ENCODE data around the gene UROC1.

The UROC1 gene

DNA sequence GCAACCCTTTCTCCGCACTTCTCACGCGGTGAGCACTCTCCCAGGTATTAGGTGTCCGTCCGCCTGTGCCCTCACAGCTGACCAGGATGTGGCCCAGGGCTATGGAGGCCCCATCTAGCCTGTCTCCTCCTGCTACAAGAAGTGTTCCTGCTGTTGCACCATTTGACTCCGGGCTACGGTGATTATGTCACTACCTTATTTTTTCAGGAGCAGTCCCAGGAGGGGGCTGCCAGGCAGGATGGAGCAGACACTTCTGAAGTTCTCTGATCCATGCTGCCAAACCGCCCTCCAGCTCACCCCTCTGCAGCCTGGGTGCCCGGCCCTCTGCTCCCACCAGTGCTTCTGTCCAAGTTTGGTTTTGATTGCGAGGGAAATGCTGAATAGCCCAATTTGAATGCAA is 78.8 kb downstream of the UROC1 start:
- no peaks in the 10 kb centered on the region for H3F3A ChIP-seq (ENCODE audit: insufficient read depth, low read length)
- no peak overlapping the region for H3K4me2 ChIP-seq (ENCODE audit: low read depth, low read length)
- no peak for DNase-seq
- H3K9me3 ChIP-seq (replicated peaks; ENCODE audit: insufficient read depth, low read length): no peaks in the 10 kb centered on the region
- no peak overlapping the region for H3K4me3 ChIP-seq (ENCODE audit: low read length)
- no peak overlapping the region for H2AFZ ChIP-seq (ENCODE audit: low read length)
- no peaks in the 10 kb centered on the region for H3K27me3 ChIP-seq (replicated peaks; ENCODE audit: insufficient read depth, low read length)
- no peak for TF ChIP-seq EZH2 (optimal IDR thresholded peaks at IDR 0.05; ENCODE audit: low read depth, low read length)
- TF ChIP-seq, protein P1, sequence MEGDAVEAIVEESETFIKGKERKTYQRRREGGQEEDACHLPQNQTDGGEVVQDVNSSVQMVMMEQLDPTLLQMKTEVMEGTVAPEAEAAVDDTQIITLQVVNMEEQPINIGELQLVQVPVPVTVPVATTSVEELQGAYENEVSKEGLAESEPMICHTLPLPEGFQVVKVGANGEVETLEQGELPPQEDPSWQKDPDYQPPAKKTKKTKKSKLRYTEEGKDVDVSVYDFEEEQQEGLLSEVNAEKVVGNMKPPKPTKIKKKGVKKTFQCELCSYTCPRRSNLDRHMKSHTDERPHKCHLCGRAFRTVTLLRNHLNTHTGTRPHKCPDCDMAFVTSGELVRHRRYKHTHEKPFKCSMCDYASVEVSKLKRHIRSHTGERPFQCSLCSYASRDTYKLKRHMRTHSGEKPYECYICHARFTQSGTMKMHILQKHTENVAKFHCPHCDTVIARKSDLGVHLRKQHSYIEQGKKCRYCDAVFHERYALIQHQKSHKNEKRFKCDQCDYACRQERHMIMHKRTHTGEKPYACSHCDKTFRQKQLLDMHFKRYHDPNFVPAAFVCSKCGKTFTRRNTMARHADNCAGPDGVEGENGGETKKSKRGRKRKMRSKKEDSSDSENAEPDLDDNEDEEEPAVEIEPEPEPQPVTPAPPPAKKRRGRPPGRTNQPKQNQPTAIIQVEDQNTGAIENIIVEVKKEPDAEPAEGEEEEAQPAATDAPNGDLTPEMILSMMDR (IDR thresholded peaks at IDR 0.05; ENCODE audit: low read length): no peak
- TF ChIP-seq EZH2phosphoT487 (IDR thresholded peaks at IDR 0.05; ENCODE audit: low read length): no peak
- H4K20me1 ChIP-seq (ENCODE audit: insufficient read depth, low read length): no peaks in the 10 kb centered on the region
- no peak overlapping the region for H3K9ac ChIP-seq (ENCODE audit: low read length)
- no peaks in the 10 kb centered on the region for H3K79me2 ChIP-seq (ENCODE audit: low read length)
- H3K36me3 ChIP-seq (replicated peaks; ENCODE audit: insufficient read depth, low read length): no peaks in the 10 kb centered on the region
- H3K27ac ChIP-seq (ENCODE audit: low read length): no peak overlapping the region
- no peaks in the 10 kb centered on the region for H3K9me2 ChIP-seq (replicated peaks; ENCODE audit: insufficient read depth, low read length)
- H3K4me1 ChIP-seq (ENCODE audit: low read length): no peaks in the 10 kb centered on the region

DNA sequence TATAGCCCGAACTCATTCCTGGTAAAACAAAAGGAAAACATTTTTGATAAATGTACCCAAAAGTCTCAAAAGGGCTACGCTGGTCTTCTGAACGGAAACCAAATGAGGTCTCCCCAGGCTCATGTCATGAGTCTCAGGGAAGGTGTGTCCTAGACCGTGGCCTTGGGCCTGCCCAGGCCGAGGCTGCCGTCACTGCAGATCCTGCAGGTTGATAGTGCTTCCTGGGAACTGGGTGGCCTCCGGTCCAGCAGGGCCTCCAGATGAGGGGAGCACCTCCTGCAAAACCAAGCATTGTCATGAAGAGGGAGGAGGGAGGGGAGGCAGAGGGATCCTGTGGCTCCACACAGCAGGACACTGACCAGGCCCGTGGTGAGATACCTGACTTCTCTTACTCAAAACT is 79.4 kb downstream of the UROC1 start:
- Histone ChIP-seq H3K27ac (ENCODE audit: low read length) (no peak overlapping the region), H3K4me2 (ENCODE audit: low read depth, low read length) (no peak overlapping the region), H2AFZ (ENCODE audit: low read length) (no peak overlapping the region), H4K20me1 (ENCODE audit: insufficient read depth, low read length) (no peaks in the 10 kb centered on the region), H3K4me1 (ENCODE audit: low read length) (no peaks in the 10 kb centered on the region), H3K9ac (ENCODE audit: low read length) (no peak overlapping the region), H3K36me3 (replicated peaks; ENCODE audit: insufficient read depth, low read length) (no peaks in the 10 kb centered on the region), H3K9me3 (replicated peaks; ENCODE audit: insufficient read depth, low read length) (no peaks in the 10 kb centered on the region), H3F3A (ENCODE audit: insufficient read depth, low read length) (no peaks in the 10 kb centered on the region), H3K4me3 (ENCODE audit: low read length) (no peak overlapping the region), H3K9me2 (replicated peaks; ENCODE audit: insufficient read depth, low read length) (no peaks in the 10 kb centered on the region), H3K79me2 (ENCODE audit: low read length) (no peaks in the 10 kb centered on the region), H3K27me3 (replicated peaks; ENCODE audit: insufficient read depth, low read length) (no peaks in the 10 kb centered on the region)
- no peak for DNase-seq
- TF ChIP-seq EZH2phosphoT487 (IDR thresholded peaks at IDR 0.05; ENCODE audit: low read length): no peak
- no peak for TF ChIP-seq EZH2 (optimal IDR thresholded peaks at IDR 0.05; ENCODE audit: low read depth, low read length)
- TF ChIP-seq, protein P1 (IDR thresholded peaks at IDR 0.05; ENCODE audit: low read length): no peak

DNA sequence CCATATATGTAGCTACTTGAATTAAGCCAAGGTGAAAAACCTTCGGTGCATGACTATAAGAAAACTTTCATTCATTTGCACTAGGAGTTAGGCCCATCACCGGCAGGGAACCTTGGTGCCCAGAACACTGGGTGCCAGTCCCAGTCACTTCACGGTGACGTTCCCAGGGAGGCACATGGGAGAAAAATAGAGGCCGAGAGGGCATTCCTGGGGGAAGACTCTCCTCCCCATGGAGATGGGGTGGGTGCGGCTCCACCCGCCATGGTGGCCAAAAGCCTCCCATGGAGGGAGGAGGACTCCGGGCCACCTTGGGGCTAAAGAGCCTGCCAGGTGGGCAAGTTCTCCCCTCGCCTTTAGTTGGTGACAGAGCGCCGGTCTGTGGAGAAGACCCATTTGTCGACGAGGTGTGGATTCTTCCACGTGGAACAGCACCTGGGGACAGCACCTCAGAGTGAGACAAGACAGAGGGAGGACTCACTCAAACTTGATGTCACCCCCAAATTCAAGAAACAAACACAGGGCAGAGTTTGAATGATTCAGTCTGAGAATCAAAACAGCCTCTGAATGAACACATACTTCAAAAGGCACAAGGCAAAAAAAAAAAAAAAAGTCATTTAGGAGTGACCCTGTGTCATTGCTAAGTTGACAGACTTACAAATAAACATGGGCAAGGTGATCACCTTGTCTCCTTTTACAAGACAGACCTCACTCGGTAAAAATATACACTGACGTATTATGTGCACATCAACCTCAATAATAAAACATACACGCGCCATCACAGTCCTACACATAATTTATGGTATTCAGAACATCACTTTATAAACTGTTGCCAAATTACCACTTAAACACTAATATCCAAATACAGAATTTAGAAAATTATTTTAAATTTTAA is 80.5 kb downstream of the UROC1 start:
- Histone ChIP-seq H3F3A (ENCODE audit: insufficient read depth, low read length) (no peaks in the 10 kb centered on the region), H3K9me3 (replicated peaks; ENCODE audit: insufficient read depth, low read length) (no peaks in the 10 kb centered on the region), H3K4me2 (ENCODE audit: low read depth, low read length) (no peak overlapping the region), H3K4me1 (ENCODE audit: low read length) (no peaks in the 10 kb centered on the region), H3K9ac (ENCODE audit: low read length) (no peak overlapping the region), H3K79me2 (ENCODE audit: low read length) (no peaks in the 10 kb centered on the region), H3K27me3 (replicated peaks; ENCODE audit: insufficient read depth, low read length) (no peaks in the 10 kb centered on the region), H4K20me1 (ENCODE audit: insufficient read depth, low read length) (no peaks in the 10 kb centered on the region), H3K36me3 (replicated peaks; ENCODE audit: insufficient read depth, low read length) (no peaks in the 10 kb centered on the region), H2AFZ (ENCODE audit: low read length) (no peak overlapping the region), H3K9me2 (replicated peaks; ENCODE audit: insufficient read depth, low read length) (no peaks in the 10 kb centered on the region), H3K27ac (ENCODE audit: low read length) (no peak overlapping the region), H3K4me3 (ENCODE audit: low read length) (no peak overlapping the region)
- DNase-seq: no peak
- TF ChIP-seq, protein P1 (IDR thresholded peaks at IDR 0.05; ENCODE audit: low read length): no peak
- no peak for TF ChIP-seq EZH2phosphoT487 (IDR thresholded peaks at IDR 0.05; ENCODE audit: low read length)
